Measurements from ENCODE around the gene ACOT8.

DNA sequence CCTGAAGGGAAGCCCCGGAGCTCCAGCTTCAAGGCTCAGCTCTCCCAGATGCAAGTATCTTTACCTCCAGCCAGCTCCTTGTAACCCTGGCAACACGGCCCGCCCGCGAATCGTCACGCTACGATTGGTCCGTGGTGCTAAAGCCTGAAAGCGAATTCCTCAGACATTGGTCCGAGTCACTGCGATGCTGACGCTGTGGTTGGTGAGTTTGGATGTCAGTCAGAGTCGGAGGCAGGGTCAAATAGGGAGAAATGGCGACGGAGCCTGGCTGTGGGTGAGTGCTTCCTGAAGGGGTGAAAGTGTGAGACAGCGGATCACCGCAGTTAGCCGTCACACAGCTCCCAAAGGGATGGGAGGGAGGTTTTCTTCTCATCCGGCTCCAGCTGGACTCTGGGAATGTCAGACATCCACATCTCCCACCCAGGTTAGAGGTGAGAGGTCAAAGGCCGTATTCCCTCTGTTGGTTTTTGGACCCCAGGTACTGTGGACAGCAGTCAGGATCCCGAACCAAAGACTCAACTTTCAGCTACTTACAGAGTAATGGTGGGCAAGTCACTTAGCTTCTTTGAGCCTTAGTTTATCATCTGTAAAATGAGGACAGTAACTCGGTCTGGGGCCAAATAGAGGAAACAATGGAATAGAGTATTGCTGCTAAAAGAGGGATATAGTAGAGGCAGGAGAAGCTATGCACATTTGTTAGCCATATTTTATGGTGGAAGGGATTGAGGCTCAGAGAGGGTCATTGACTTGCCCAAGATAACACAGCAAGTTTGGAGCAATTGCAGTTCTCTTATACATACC lies 24.0 kb upstream of the ACOT8 start, which contains the start of gene ZSWIM1:
- no peak for TF ChIP-seq CTCF (IDR thresholded peaks at IDR 0.05; ENCODE audit: low read depth, low read length)
- no peak for TF ChIP-seq EZH2phosphoT487 (IDR thresholded peaks at IDR 0.05; ENCODE audit: low read depth)
